HCT116 (cell line): ENCODE results near the gene KCNMB2. TPM values are rescaled to one million over a fixed set of nuclear protein-coding genes. Genes with fewer than 3 reads are reported as not detected.

Source experiments
- ATAC-seq: fragments of 200-7000 bp; cut with Tn5 transposase; 2 replicates; pipeline ENCODE4 v1.9.1; 2020; ENCODE audit warnings: mild to moderate bottlenecking, moderate library complexity
- BruUV-seq: library from RNA; stranded (reverse); fragments of 400-500 nt; replicated peaks from 2 replicates; lab custom pipeline; 2021; lab: Mats Ljungman, UMichigan
- CTCF ChIA-PET: fragments of 300-600 bp; sonication (Branson Sonifier 250); formaldehyde crosslinking; loops from one replicate; lab custom pipeline; 2021; ENCODE audit warnings: antibody characterized with exemption; lab: Charles Lee
- POLR2A ChIA-PET: fragments of 300-600, 350-600 bp; sonication (Branson Sonifier 250); formaldehyde crosslinking; loops from one replicate; lab custom pipeline; 2021; ENCODE audit warnings: antibody characterized with exemption; lab: Charles Lee
- RAD21 ChIA-PET, 2 experiments: fragments of 300-600 bp; sonication (Branson Sonifier 250); formaldehyde crosslinking; loops; one replicate each; lab custom pipeline; 2023; ENCODE audit warnings: low total read pairs in 2 of 2; ENCODE audit not compliant: uncharacterized antibody in 2 of 2, unreplicated experiment in 2 of 2, low non-redundant PET in 1 of 2; lab: Charles Lee
- DNase-seq: peaks from one replicate; pipeline ENCODE4 v3.0.0-alpha.2; 2010; ENCODE audit warnings: low read depth, low spot score
- H2AFZ ChIP-seq: fragments of 200-600 bp; shearing (Covaris generic), sonication (generic); 2 replicates; pipeline ENCODE4 v1.6.1; 2017; ENCODE audit warnings: low read depth, mixed run types, mixed read lengths, antibody characterized with exemption, low read length; ENCODE audit not compliant: poor library complexity, severe bottlenecking
- H3K27ac ChIP-seq: 2 replicates; pipeline ENCODE4 v1.5.1; 2012; ENCODE audit warnings: low read depth, low read length
- H3K27me3 ChIP-seq: fragments of 200-600 bp; sonication (generic); 2 replicates; pipeline ENCODE4 v1.6.1; 2016; ENCODE audit warnings: mixed run types, low read length, mixed read lengths; ENCODE audit not compliant: insufficient read depth
- H3K36me3 ChIP-seq, 2 experiments: fragments of 200-500 bp in 1 of 2; fragments of 200-600 bp in 1 of 2; sonication (Bioruptor generic) in 1 of 2; sonication (generic) in 1 of 2; 2 replicates each; pipeline versions ENCODE4 v1.5.1 to v1.6.1; 2014 to 2016; ENCODE audit warnings: low read length in 2 of 2, inconsistent platforms in 1 of 2, mixed read lengths in 1 of 2, mixed run types in 1 of 2; ENCODE audit not compliant: insufficient read depth in 2 of 2, control insufficient read depth in 1 of 2
- H3K4me1 ChIP-seq, 2 experiments: fragments of 200-600 bp in 1 of 2; sonication (generic) in 1 of 2; 2 replicates each; pipeline versions ENCODE4 v1.5.1 to v1.6.1; 2012 to 2017; ENCODE audit warnings: low read length in 2 of 2, inconsistent platforms in 1 of 2, mild to moderate bottlenecking in 1 of 2, mixed read lengths in 1 of 2, mixed run types in 1 of 2, moderate library complexity in 1 of 2; ENCODE audit not compliant: insufficient read depth in 2 of 2, control insufficient read depth in 1 of 2
- H3K4me2 ChIP-seq: fragments of 200-600 bp; sonication (generic); 2 replicates; pipeline ENCODE4 v1.6.1; 2017; ENCODE audit warnings: mixed run types, low read length, mixed read lengths
- H3K4me3 ChIP-seq, 2 experiments: fragments of 200-600 bp in 1 of 2; sonication (generic) in 1 of 2; replicated peaks in 1 of 2; 2 replicates each; pipeline ENCODE4 v1.5.1; 2011 to 2016; ENCODE audit warnings: low read length in 2 of 2, control low read depth in 1 of 2, low read depth in 1 of 2, mild to moderate bottlenecking in 1 of 2, mixed read lengths in 1 of 2, mixed run types in 1 of 2
- H3K79me2 ChIP-seq: fragments of 200-600 bp; sonication (generic); 2 replicates; pipeline ENCODE4 v1.6.1; 2017; ENCODE audit warnings: mild to moderate bottlenecking, mixed run types, low read length, moderate library complexity, mixed read lengths; ENCODE audit not compliant: insufficient read depth
- H3K9ac ChIP-seq: fragments of 200-600 bp; sonication (generic); 2 replicates; pipeline ENCODE4 v1.6.1; 2016; ENCODE audit warnings: low read length, mixed read lengths
- H3K9me2 ChIP-seq: fragments of 200-600 bp; sonication (generic), shearing (Covaris generic); 2 replicates; pipeline ENCODE4 v1.6.1; 2017; ENCODE audit warnings: mixed run types, mild to moderate bottlenecking, moderate library complexity; ENCODE audit not compliant: insufficient read depth
- H3K9me3 ChIP-seq, 2 experiments: fragments of 200-500 bp in 1 of 2; fragments of 200-600 bp in 1 of 2; sonication (Bioruptor generic) in 1 of 2; sonication (generic) in 1 of 2; 2 replicates each; pipeline ENCODE4 v1.6.1; 2014 to 2017; ENCODE audit warnings: low read length in 2 of 2, mixed read lengths in 2 of 2, inconsistent platforms in 1 of 2, low read depth in 1 of 2, mild to moderate bottlenecking in 1 of 2, mixed run types in 1 of 2, moderate library complexity in 1 of 2; ENCODE audit not compliant: control insufficient read depth in 1 of 2, insufficient read depth in 1 of 2
- H4K20me1 ChIP-seq: fragments of 200-600 bp; sonication (generic), shearing (Covaris generic); 2 replicates; pipeline ENCODE4 v1.6.1; 2017; ENCODE audit warnings: mixed run types, mild to moderate bottlenecking, moderate library complexity; ENCODE audit not compliant: insufficient read depth
- CEBPB ChIP-seq: IDR thresholded peaks from 2 replicates; pipeline ENCODE4 v1.6.1; 2012; ENCODE audit warnings: low read depth
- ELF1 ChIP-seq: IDR thresholded peaks from 2 replicates; pipeline ENCODE4 v1.6.1; 2012; ENCODE audit warnings: low read depth, borderline replicate concordance
- EZH2 ChIP-seq: fragments of 200-600 bp; sonication (generic); IDR thresholded peaks from 2 replicates; pipeline ENCODE4 v1.6.1; 2017; ENCODE audit warnings: antibody characterized with exemption, mixed run types
- EZH2phosphoT487 ChIP-seq: fragments of 200-600 bp; IDR thresholded peaks from 2 replicates; pipeline ENCODE4 v1.6.1; 2018; ENCODE audit warnings: antibody characterized with exemption, borderline replicate concordance
- FOSL1 ChIP-seq: IDR thresholded peaks from 2 replicates; pipeline ENCODE4 v1.6.1; 2012; ENCODE audit warnings: low read depth
- POLR2A ChIP-seq: IDR thresholded peaks from 2 replicates; pipeline ENCODE4 v1.7.0; 2011; ENCODE audit warnings: borderline replicate concordance; ENCODE audit not compliant: insufficient read depth, insufficient read length; ENCODE audit errors: extremely low read depth
- SP1 ChIP-seq: IDR thresholded peaks from 2 replicates; pipeline ENCODE4 v1.6.1; 2012; ENCODE audit warnings: low read depth
- SRF ChIP-seq: IDR thresholded peaks from 2 replicates; pipeline ENCODE4 v1.6.1; 2012; ENCODE audit warnings: low read depth
- YY1 ChIP-seq: IDR thresholded peaks from 2 replicates; pipeline ENCODE4 v1.6.1; 2011; ENCODE audit warnings: low read length, low read depth, moderate library complexity, mild to moderate bottlenecking; ENCODE audit not compliant: insufficient replicate concordance; ENCODE audit errors: extremely low read depth
- intact Hi-C: fragments of 100-400 bp; cut with micrococcal nuclease; formaldehyde crosslinking; loops from 2 replicates; pipeline ENCODE4 v1.10.0; 2022
- total RNA-seq: library from RNA; stranded (reverse); gene quantifications from one replicate; pipeline ENCODE4 v1.2.1, GENCODE V29; 2021; ENCODE audit not compliant: unreplicated experiment
- TF ChIP-seq, protein P1 (sequence below): IDR thresholded peaks from 2 replicates; pipeline ENCODE4 v1.6.1; 2012
- TF ChIP-seq, protein P2 (sequence below): IDR thresholded peaks from 2 replicates; pipeline ENCODE4 v1.6.1; 2012; ENCODE audit warnings: low read depth

Gene KCNMB2
- total RNA-seq, 1 experiment from 2014 or later: not detected

DNA sequence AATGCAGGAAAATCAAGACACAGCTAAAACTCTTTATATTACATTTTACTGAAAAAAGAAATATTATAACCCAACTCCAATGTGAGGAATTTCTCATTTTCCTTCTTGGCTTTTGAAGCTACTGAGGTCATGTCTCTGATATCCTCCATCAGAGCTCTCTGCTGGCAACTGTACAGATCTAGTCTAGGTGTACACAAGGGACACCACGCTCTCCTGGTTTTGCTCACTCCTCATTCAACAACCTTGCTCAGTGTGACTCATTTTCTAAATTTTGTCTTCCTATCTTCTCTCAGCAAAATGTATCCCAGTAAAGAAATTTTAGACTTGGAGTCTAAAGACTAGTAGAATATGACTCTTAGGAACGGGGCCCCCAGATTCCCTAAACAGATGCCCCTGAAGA, 144.3 kb downstream of the KCNMB2 start (continued):
- no peak for TF ChIP-seq FOSL1
- TF ChIP-seq SP1: no peak
- TF ChIP-seq EZH2phosphoT487: no peak
- TF ChIP-seq CEBPB: no peak
- TF ChIP-seq SRF: no peak
- no peak for TF ChIP-seq POLR2A
- no peak for TF ChIP-seq ELF1
- no peak for TF ChIP-seq YY1

DNA sequence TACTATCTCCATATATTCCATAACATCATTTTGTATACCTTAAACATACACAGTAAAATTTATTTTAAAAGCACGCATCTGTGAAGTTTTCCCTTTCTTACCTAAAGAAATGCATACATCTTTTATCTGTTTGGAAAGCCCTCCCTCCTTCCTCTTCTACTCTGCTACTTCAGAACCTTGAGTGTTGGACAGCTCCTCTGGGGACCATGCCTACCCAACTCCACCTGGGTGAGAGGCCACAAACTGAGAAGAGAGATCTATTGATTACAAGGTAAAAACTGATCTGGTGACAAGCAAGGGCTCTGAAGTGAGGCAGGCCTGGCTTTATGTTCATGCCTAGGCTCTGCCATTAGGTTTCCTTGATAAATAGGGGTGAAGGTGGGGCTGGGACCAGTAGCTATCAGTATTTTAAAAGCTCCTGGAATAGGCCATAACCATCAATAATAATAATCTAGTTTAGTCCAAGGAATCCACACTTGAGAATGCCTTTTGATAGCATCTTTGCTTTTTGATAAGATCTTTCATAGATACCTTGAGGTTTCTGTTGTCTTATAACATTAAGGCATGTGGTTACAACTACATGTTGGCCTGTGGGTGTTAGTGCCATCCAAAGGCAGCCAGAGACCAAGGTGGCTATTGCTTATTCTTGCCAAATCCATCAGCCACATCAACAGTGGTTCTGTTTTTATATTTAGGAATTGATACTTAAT, 148.8 kb downstream of the KCNMB2 start:
- no peak overlapping the region for H2AFZ ChIP-seq
- no peaks in the 10 kb centered on the region for H3K9me2 ChIP-seq
- H3K79me2 ChIP-seq: no peaks in the 10 kb centered on the region
- no peak for ATAC-seq
- no peak overlapping the region for H3K9ac ChIP-seq
- no peak overlapping the region for H3K4me3 ChIP-seq
- no TSS peak for BruUV-seq
- no peak overlapping the region for H3K4me2 ChIP-seq
- POLR2A ChIA-PET: no interaction called here
- H3K9me3 ChIP-seq: no peaks in the 10 kb centered on the region
- RAD21 ChIA-PET: no interaction called here
- CTCF ChIA-PET: no interaction called here
- H4K20me1 ChIP-seq: 0 out of 2 replicates have a peak, but pooled peaks cover 3% of the 10 kb centered on the region
- H3K4me1 ChIP-seq: no peaks in the 10 kb centered on the region
- H3K36me3 ChIP-seq: no peaks in the 10 kb centered on the region
- DNase-seq: no peak
- TF ChIP-seq, protein P1, sequence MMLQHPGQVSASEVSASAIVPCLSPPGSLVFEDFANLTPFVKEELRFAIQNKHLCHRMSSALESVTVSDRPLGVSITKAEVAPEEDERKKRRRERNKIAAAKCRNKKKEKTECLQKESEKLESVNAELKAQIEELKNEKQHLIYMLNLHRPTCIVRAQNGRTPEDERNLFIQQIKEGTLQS: no peak
- TF ChIP-seq, protein P2, sequence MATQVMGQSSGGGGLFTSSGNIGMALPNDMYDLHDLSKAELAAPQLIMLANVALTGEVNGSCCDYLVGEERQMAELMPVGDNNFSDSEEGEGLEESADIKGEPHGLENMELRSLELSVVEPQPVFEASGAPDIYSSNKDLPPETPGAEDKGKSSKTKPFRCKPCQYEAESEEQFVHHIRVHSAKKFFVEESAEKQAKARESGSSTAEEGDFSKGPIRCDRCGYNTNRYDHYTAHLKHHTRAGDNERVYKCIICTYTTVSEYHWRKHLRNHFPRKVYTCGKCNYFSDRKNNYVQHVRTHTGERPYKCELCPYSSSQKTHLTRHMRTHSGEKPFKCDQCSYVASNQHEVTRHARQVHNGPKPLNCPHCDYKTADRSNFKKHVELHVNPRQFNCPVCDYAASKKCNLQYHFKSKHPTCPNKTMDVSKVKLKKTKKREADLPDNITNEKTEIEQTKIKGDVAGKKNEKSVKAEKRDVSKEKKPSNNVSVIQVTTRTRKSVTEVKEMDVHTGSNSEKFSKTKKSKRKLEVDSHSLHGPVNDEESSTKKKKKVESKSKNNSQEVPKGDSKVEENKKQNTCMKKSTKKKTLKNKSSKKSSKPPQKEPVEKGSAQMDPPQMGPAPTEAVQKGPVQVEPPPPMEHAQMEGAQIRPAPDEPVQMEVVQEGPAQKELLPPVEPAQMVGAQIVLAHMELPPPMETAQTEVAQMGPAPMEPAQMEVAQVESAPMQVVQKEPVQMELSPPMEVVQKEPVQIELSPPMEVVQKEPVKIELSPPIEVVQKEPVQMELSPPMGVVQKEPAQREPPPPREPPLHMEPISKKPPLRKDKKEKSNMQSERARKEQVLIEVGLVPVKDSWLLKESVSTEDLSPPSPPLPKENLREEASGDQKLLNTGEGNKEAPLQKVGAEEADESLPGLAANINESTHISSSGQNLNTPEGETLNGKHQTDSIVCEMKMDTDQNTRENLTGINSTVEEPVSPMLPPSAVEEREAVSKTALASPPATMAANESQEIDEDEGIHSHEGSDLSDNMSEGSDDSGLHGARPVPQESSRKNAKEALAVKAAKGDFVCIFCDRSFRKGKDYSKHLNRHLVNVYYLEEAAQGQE: peak; percentile 81
- TF ChIP-seq EZH2: no peak
- intact Hi-C loops: no loop called here
- no peak overlapping the region for H3K27ac ChIP-seq
- no peaks in the 10 kb centered on the region for H3K27me3 ChIP-seq
